ENCODE results near the gene SMR3A.

SMR3A gene

GRCh38 chr4:70360460-70360859, at the start of gene SMR3A:
TSS of gene SMR3A (plus strand) at chr4:70360760. CDS start at chr4:70362116, 1,356 bp downstream.
- no peak for DNase-seq

GRCh38 chr4:70313736-70314135, 46.8 kb upstream of the SMR3A start:
- DNase-seq: no peak

- DNase-seq: no peak
Measured at GRCh38 chr4:70315928-70316327, 44.6 kb upstream of the SMR3A start.

GRCh38 chr4:70326052-70326451, 34.5 kb upstream of the SMR3A start:
- no peak for DNase-seq

GRCh38 chr4:70334681-70335080, 25.9 kb upstream of the SMR3A start, which contains the start of gene CABS1:
TSS of gene CABS1 (plus strand) at chr4:70334981. CDS start at chr4:70335040, 59 bp downstream.
- DNase-seq: no peak

- DNase-seq: no peak
Measured at GRCh38 chr4:70336043-70336442, 24.5 kb upstream of the SMR3A start.

GRCh38 chr4:70337886-70338420, 22.6 kb upstream of the SMR3A start:
- DNase-seq: no peak

GRCh38 chr4:70356185-70356584, 4.4 kb upstream of the SMR3A start:
- DNase-seq: no peak

- DNase-seq: no peak
Measured at GRCh38 chr4:70359115-70359661, 1.4 kb upstream of the SMR3A start.

GRCh38 chr4:70364002-70364401, 3.4 kb downstream of the SMR3A start:
- no peak for DNase-seq

GRCh38 chr4:70365479-70365878, 4.9 kb downstream of the SMR3A start:
- no peak for DNase-seq

GRCh38 chr4:70367813-70368212, 7.3 kb downstream of the SMR3A start:
- no peak for DNase-seq

- no peak for DNase-seq
Measured at GRCh38 chr4:70371987-70372386, 11.4 kb downstream of the SMR3A start.

GRCh38 chr4:70372760-70373159, 12.2 kb downstream of the SMR3A start:
- no peak for DNase-seq

GRCh38 chr4:70380578-70380977, 20.0 kb downstream of the SMR3A start:
- DNase-seq: no peak

GRCh38 chr4:70382691-70383181, 22.2 kb downstream of the SMR3A start, which contains the start of gene SMR3B:
TSS of gene SMR3B (plus strand) at chr4:70383131. CDS start at chr4:70384511, 1,380 bp downstream.
- no peak for DNase-seq

GRCh38 chr4:70392057-70392776, 31.7 kb downstream of the SMR3A start:
- DNase-seq: no peak

- no peak for DNase-seq
Measured at GRCh38 chr4:70397580-70397979, 37.0 kb downstream of the SMR3A start, which contains the start of gene OPRPN. TSS of gene OPRPN (plus strand) at chr4:70397940. CDS start at chr4:70399286, 1,346 bp downstream.

GRCh38 chr4:70399319-70399718, 38.8 kb downstream of the SMR3A start:
- no peak for DNase-seq

- no peak for DNase-seq
Measured at GRCh38 chr4:70402762-70403161, 42.2 kb downstream of the SMR3A start.

- no peak for DNase-seq
Measured at GRCh38 chr4:70405765-70406164, 45.2 kb downstream of the SMR3A start.

Data from NCI-H2171 (cell line).